GM19035 (cell line): Measurements from ENCODE around the gene ACAD10.
A peak's percentile ranks its signal among the peaks of the same experiment; 100 is the strongest.

Source experiments
- ATAC-seq: cut with Tn5 transposase; IDR thresholded peaks from one replicate; pipeline ENCODE4 v1.9.1; 2021; ENCODE audit not compliant: unreplicated experiment

Gene ACAD10

DNA sequence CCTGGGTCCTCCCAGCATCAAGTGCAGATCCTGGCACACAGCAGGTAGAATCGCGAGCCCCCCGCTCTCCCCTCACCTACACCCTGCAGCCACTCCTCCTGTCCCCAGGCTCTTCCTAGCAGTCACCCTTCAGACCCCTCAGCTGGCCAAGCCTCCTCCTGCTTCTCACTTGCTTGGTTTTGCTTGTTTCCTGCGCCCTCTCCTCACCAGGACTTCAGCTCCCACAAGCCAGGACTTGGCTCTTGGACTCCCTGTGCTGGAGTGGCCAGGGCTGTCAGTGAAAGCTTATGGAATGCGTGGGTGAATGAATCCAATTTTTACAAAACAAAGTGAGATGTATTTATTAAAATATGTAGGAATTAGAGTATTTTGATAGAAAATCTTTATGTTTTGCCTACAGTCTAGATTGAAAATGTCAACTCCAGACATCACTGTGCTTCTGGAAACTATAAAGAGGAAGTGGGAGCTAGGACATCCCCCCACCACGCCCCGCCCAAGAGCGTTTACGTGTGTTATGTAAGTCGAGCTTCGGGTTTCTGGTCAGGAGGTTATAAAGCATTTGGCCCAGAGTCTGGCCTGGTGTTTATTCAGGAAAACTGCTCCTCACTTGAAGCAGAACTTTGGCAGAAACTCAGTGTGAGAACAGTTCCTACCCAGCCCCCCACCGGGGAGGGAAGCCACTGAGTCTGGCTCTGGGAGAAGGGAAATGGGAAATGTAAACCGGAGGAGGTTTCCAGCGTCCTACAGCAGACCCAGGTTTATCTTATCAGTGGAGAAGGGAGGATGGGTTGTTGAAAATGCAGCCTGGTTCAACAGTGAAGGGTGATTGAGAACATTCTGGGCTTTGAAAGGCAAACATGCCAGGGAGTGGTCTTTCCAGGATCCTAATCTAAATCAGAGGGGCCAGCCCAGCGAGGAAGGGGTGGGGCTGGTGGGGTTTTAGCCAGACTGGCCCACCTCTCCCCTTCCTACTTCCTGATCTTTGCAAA, 89.6 kb downstream of the ACAD10 start:
- peak; percentile 63 for ATAC-seq

- ATAC-seq: no peak
Observed at GRCh38 chr12:111776836-111777344, 91.0 kb downstream of the ACAD10 start.

DNA sequence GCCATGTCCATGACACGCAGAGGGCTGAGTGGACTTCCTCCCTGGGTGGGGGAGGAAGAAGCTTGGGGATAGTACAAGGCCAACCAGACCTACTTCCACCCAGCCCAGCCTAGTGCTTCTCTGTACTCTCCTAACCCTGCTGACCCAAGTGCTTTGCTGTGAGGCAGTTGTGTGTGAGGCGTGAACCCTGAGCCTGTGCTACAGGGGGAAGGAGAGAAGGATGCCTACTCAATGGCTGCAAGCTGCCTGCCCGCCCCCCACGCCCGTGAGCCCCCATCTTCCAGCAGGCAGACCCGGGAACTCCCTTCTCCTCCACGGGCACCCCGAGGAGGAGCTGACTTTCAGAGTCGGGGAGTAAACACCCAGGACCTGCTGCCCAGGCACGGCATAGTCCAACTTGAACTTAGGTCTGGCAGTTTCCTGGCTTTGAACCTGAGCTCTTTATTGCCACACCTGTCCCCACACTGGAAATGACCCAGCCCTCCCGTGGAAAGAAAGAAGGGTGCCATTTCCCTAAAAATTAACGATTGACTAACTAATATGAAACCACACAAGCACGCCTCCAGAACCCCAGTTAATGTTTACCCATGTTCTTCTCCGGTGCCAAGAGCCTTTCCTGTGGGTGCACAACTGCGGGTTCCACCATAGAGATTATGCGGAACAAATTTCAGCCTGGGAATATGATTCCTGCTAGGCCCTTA, 91.6 kb downstream of the ACAD10 start:
- no peak for ATAC-seq

GRCh38 chr12:111780166-111780565, 94.3 kb downstream of the ACAD10 start:
- ATAC-seq: no peak

DNA sequence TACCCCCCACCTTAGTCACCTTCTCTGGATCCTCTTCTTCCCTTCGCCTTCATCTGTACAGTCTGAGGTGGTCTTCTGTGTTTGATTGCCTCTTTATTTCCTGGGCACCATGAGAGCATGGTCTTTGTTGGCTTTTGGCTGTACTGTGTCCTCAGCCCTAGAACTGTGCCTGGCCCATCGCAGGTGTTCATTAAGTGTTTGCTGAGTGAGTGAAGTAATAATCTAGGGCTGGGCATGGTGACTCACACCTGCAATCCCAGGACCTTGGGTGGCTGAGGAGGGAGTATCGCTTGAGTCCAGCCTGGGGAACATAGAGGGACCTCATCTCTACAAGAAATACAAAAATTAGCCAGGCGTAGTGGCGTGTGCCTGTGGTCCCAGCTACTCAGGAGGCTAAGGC, 94.8 kb downstream of the ACAD10 start:
- no peak for ATAC-seq

DNA sequence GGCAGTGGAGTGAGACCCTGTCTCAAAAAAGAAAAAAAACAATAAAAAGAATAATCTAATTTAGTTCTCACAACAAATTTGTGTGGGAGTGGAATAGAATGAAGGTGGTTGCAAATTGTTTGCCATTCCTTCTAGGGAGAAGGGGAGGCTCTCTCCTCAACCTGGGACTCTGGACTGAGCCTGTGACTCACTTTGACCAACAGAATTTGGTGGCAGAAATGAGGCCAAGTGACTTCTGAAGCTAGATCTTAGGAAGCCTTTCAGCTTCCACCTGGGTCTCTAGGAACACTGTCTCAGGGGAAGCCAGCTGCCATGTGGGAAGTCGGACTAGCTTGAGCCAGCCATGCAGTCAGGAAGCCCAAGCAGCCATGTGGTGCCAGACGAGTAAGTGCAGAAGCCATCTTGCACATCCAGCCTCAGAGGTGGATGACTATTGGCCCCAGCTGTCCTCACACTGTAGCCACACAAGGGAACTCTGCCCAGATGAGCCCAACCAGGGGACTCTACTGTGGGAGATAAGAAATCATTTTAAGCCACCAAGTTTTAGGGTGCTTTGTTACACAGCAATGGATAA, 95.3 kb downstream of the ACAD10 start:
- ATAC-seq: no peak

DNA sequence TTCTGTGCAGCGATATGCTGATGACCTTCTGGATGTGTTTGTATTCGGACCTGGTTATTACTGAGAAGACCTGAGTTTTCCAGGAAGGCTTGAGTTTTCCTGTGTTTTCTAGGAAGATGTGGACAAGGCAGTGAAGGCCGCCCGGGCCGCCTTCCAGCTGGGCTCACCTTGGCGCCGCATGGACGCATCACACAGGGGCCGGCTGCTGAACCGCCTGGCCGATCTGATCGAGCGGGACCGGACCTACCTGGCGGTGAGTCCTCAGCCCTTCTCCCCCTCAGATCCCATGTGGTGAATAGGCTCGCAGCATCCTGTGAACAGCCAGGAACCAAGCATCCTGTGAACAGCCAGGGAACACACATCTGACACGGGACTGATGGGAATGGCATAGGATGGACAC, 97.2 kb downstream of the ACAD10 start:
- no peak for ATAC-seq

- no peak for ATAC-seq
Observed at GRCh38 chr12:111784953-111785352, 99.1 kb downstream of the ACAD10 start.

- ATAC-seq: no peak
Observed at GRCh38 chr12:111785651-111786050, 99.8 kb downstream of the ACAD10 start.

DNA sequence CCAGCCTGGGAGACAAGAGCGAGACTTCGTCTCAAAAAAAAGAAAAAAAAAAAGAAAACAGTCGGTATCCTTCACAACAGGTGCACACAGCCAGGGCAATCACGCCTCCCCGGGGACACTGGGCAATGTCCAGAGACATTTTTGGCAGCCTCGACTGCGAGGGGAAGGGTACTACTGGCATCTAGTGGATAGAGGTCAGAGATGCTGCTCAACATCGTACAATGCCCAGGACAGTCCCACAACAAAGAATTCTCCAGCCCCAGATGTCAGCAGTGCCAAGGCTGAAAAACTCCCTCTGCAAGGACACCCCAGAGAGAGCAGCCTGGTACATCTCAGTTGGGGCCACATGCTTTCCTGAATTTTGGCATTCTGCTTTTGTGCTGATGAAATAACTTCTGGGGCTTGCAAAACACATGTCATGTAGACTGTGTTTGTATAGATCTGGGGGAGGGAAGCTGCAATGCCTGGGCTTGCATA, 102.4 kb downstream of the ACAD10 start:
- no peak for ATAC-seq

DNA sequence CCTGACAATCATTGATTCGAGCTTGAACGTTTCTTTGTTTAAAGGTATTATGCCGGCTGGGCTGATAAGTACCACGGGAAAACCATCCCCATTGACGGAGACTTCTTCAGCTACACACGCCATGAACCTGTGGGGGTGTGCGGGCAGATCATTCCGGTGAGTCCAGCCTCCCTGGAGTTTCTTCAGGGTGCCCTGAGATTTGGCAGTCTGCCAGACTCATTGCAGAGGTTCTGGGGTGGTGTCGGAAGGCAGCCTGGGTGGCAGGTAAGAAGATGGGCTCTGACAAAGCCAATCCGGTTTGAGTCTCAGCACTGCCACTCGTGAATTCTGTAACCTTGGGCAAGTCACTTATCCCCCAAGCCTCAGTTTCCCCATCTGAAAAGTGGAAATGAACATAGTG, 103.9 kb downstream of the ACAD10 start:
- no peak for ATAC-seq

- no peak for ATAC-seq
Observed at GRCh38 chr12:111791507-111791906, 105.7 kb downstream of the ACAD10 start.

DNA sequence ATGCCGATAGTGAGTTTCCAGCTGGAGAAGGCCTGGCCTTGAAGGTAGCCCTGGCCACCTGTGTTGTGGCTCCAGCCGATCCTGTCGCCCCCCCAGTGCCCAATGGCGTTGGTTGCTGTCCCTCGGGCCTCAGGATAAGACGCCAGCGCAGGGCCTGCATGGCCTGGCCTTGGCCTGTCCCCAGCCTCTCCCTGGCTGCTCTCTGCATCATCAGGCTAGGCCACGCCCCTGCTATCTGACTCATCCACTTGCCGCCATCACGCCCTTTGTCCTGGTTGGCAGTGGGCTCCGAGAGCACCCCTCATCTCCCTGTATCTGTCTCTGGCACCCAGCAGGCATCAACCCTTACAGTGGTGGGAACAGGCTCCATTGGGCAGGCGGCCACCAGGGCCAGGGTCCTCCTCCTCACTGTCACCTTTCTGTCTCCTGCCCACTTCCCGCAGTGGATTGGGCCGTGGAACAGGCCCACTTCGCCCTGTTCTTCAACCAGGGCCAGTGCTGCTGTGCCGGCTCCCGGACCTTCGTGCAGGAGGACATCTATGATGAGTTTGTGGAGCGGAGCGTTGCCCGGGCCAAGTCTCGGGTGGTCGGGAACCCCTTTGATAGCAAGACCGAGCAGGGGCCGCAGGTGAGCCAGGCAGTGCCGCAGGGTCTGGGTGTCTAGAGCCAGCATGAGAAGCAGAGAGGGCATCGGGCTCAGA, 106.5 kb downstream of the ACAD10 start:
- ATAC-seq: no peak

DNA sequence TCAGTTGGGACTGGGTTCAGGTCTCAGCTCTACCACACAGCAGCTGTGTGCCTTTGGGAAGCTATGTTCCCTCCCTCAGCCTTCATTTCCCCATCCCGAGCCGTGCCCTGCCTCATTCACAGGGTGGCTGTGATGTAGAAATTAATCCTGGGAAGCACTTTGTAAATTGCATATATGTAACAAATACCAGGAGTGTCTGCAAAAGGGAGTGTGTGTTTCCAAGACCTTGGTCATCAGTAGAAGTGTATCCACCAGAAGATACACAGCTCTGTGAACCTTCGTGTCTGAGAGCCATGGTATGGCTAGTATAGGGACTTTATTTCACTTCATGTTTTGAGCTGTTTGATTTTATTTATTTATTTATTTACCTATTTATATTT, 107.0 kb downstream of the ACAD10 start:
- ATAC-seq: no peak

DNA sequence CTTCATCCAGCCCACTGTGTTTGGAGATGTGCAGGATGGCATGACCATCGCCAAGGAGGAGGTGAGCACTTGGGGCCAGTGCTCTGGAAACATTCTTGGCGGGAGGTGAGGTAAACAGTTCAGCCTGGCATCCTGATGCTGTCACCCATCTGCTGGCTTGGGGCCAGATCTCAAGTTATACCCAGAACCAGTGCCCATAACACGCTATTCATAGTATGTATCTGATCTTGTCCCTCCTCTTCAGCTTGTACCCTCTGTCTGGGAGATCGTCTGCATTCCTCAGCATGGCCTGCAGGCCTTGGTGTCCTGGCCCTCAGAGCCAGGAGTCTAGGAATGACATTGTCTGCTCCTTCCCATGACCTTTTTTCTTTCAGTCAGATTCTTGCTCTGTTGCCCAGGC, 112.3 kb downstream of the ACAD10 start:
- ATAC-seq: no peak

DNA sequence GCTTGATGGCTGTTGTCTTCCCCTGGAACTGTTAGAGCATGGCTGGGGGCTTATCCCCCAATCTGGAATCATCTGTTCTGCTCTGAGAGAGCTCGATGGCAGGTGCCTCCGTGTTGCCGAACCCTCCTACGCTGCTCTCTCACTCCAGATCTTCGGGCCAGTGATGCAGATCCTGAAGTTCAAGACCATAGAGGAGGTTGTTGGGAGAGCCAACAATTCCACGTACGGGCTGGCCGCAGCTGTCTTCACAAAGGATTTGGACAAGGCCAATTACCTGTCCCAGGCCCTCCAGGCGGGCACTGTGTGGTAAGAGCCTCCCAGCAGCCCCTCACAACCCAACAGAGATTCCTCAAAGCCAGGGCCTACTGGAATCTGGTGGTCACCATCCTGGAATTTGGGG, 113.9 kb downstream of the ACAD10 start:
- no peak for ATAC-seq

DNA sequence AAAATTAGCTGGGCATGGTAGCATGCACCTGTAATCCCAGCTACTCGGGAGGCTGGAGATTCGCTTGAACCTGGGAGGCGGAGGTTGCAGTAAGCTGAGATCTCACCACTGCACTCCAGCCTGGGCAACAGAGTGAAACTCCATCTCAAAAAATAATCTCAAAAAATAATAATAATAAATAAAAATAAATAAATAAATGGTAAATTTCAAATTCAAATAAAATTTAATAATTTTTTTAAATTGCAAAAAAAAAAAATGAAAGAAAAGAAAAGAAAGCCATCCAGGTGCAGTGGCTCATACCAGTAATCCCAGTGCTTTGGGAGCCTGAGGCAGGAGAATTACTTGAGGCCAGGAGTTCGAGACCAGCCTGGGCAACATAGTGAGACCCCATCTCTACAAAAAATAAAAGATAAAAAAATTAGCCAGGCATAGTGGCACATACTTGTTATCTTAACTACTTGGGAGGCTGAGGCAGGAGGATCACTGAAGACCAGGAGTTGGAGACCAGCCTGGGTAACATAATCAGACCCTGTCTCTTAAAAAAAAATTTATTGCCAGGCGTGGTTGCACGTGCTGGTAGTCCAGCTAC, 117.3 kb downstream of the ACAD10 start:
- ATAC-seq: no peak

- ATAC-seq: no peak
Observed at GRCh38 chr12:111803851-111804250, 118.0 kb downstream of the ACAD10 start.

GRCh38 chr12:111806304-111806703, 120.5 kb downstream of the ACAD10 start:
- ATAC-seq: no peak
